C4-2B (cell line): Measurements from ENCODE around the gene AK9.

Source experiments
- H3K27ac ChIP-seq: fragments of 450-650 bp; 2 replicates; pipeline ENCODE4 v1.5.1; 2017
- CTCF ChIP-seq: fragments of 450-650 bp; conservative IDR thresholded peaks from 2 replicates; pipeline ENCODE4 v1.5.1; 2017; ENCODE audit warnings: mild to moderate bottlenecking
- ZFX ChIP-seq: fragments of 450-650 bp; IDR thresholded peaks from 2 replicates; pipeline ENCODE4 v1.6.1; 2017

The AK9 gene

GRCh38 chr6:109612268-109612667 is 78.7 kb downstream of the AK9 start:
- no peak overlapping the region for H3K27ac ChIP-seq
- TF ChIP-seq ZFX, result no peak
- no peak for TF ChIP-seq CTCF

GRCh38 chr6:109611502-109611901 is 79.5 kb downstream of the AK9 start:
- TF ChIP-seq CTCF (no peak), ZFX (no peak)
- H3K27ac ChIP-seq, result no peak overlapping the region

GRCh38 chr6:109610590-109610989 is 80.4 kb downstream of the AK9 start:
- TF ChIP-seq CTCF (no peak), ZFX (no peak)
- no peak overlapping the region for H3K27ac ChIP-seq

GRCh38 chr6:109609737-109610136 is 81.3 kb downstream of the AK9 start:
- TF ChIP-seq ZFX (no peak), CTCF (no peak)
- H3K27ac ChIP-seq, result no peak overlapping the region

GRCh38 chr6:109606359-109606758 is 84.6 kb downstream of the AK9 start:
- TF ChIP-seq ZFX, result no peak
- no peak for TF ChIP-seq CTCF
- H3K27ac ChIP-seq, result no peak overlapping the region

GRCh38 chr6:109595998-109596397 is 95.0 kb downstream of the AK9 start:
- no peak overlapping the region for H3K27ac ChIP-seq
- TF ChIP-seq ZFX, result no peak
- peak; percentile 52 for TF ChIP-seq CTCF

GRCh38 chr6:109580519-109580918 is 110.5 kb downstream of the AK9 start:
- TF ChIP-seq ZFX (no peak), CTCF (no peak)

More at GRCh38 chr6:109580519-109580918, 110.5 kb downstream of the AK9 start:
- no peak overlapping the region for H3K27ac ChIP-seq
